Stimulated activated CD4-positive, alpha-beta T cell treated with anti-CD3 and anti-CD28 coated beads, Interleukin-2, amount 100 ng/mL, for 48 hours (primary cell): ENCODE results near the gene KLHDC8B.

Experiments used
- DNase-seq, 2 donors: peaks; one replicate each; pipeline ENCODE4 v3.0.0-alpha.2; 2020

Gene KLHDC8B

DNA sequence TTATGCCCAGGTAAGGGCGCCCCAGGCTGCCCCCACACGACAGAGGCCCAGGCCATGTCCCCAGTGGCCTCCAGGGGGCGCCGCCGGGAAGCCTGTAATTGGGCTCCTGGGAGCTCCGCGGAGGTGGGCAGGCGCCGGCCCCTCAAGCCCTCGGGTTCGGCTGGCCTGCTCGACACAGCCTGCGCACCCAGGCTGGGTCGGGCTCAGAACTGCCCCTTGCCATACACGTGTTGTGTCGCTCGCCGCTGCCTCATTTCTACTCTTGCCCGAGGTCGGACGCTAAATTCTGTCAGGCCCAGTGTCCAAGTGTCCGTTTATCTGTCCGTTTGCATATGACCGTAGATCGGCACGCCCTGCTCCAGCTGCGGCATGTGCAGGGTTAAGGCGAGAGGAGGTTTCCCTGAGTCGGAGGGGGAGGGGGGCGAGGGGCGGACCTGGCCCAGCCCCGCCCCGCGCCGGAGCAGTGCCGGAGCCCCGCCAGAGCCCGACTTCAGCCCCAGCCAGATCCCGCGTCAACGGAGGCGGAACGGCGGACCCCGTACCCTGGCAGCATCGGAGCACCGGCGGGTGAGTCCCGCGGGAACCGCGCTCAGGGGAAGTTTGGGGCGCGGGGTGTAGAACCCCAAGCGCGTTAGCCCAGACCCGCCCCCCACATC lies at the start of gene KLHDC8B:
Gene KLHDC8B, plus strand, starts transcription at position 480 of the 656 bp plus-strand sequence. CDS start 1,172 bp downstream, outside the sequence.
- DNase-seq: peak; percentile 87 to 92

DNA sequence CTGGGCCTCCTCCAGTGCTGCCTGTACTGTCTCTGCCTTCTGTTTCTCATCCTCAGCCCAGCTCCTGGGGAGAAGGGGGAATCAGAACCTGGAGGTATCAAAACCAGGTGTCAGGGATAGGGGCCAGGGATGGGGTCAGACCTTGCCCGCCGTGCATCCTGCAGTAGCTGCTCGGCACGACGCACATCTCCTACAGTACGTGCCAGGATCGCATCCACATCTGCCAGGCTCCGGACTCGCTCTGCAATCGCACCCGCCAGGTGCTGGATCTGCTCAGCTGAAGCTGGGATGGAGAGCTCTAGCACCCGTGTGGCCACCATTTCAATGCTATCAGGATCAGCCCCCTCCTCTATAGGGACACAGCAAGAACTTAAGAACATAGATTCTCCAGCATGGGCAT lies 49.4 kb upstream of the KLHDC8B start:
- DNase-seq: no peak

GRCh38 chr3:49122451-49122850 lies 48.9 kb upstream of the KLHDC8B start:
- DNase-seq: no peak

GRCh38 chr3:49122886-49123545 lies 48.4 kb upstream of the KLHDC8B start:
- DNase-seq: no peak

GRCh38 chr3:49123687-49124086 lies 47.7 kb upstream of the KLHDC8B start:
- no peak for DNase-seq

DNA sequence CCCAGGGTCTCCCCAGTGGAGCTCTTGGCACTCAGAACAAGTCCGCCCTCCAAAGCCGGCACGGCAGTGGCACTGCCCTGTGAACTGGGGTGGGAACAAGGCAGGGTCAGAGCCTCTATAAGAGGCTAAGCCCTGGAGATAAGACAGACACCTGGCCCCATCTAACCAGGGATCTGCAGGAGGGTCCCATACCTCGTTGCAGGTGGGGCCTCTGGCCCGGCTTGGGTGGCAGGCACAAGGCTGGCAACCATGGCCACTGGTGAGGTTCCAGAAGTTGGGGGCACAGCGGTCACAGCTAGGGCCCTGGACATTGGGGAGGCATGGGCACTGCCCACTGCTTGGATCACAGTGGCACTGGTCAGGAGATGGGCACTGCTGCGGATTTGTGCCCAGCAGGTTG lies 47.2 kb upstream of the KLHDC8B start:
- DNase-seq: no peak

DNA sequence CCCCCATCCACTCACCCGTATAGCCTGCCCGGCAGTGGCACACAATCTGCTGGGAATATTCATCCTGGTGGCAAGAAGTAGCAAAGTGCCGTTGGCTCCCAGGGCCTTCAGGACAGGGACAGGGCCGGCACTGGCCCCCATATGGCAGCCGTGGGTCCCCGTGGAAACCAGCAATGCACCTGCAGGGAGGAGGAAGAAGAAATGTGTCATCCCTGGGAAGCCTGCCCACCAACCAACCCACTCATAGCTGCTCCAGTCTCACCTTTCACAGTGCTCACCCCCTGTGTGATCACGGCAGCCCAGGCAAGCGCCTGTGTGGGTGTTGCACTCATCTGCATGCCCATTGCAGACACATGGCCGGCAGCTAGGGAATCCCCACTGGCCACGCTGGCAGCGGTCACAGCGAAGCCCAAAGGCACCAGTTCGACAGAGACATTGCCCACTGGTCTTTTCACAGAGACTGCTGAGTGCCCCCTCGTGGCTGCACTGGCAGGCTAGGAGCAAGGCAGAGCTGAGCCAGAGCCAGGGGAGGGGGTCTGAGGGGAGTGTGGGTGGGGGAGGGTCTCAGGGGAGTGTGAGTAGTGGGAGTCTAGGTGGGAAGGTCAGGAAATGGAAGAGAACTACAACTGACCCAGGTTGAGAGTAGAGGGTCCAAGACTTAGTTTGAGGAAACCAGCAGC lies 46.3 kb upstream of the KLHDC8B start:
- no peak for DNase-seq

GRCh38 chr3:49131040-49131439 lies 40.4 kb upstream of the KLHDC8B start:
- no peak for DNase-seq

DNA sequence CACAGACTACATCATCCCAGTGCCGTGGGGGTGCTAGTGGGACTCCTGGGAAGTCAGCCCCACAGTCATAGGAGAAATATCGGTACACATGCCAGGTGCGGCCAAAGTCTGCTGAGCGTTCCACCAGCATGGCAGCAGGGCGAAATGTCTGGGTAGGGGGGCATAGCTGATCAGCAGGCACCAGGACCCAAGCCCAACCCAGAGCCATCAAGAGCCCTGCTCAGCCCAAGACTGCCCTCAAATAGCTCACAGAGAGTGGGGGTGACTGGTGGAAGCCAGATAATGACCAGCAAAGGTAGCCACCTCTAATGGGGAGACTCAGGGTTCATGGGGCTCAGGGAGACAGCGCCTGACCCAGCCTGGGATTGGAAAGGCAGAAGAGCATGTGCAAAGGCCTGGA lies 39.8 kb upstream of the KLHDC8B start:
- no peak for DNase-seq

DNA sequence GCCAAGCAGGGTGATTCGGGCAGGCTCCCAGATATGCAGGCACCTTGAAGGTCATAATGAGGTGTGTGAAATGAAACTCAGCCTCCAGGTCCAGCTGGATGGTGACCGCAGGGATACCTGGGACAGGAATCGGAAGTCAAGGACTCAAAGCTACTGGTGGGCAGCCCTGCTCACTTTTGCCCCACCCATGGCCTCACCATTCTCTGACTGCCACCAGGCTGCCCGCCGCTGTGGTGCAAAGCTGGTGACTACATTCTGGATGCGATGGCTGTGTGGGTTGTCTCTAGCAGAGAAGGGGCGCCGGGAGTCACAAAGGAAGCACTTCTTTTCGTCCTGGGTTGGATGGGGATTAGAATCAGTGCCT lies 39.3 kb upstream of the KLHDC8B start:
- DNase-seq: no peak

DNA sequence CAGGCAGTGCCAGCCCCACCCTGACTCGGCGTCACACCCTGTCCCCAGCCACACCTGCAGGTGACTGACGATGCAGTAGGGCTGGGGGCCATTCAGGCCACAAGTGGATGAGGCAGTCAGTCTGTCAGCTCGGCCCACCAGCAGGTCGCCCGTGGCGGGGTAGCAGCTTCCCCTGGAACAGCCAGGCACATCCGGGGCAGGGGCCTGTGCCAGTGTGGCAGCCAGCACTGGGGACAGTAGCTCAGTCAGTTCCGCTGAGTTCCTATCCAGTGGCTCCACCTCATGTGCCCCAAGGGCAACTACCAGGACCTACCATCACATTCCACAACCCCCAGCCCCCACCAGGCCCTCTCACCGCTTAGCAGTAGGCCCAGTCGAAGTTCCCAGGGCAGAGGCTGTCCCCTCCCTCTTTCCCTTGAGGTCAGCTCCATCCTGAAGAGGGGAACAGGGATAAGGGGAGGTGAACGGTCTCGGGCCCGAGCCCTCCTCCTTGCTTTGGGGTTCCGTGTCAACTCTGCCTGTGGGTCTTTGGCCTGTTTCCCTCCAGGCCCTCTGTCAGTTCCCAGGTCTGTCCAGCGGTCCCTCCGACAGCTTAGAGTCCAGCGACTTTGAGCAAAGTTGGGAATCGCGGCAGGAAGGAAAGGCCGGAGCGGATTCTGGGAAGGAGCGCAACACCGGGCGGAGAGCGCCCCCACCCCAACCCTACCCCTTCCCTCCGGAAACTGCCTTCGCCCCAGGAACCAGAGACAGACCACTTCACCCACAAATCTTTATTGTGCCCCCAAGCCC lies 38.8 kb upstream of the KLHDC8B start, which contains the start of gene LAMB2:
Gene LAMB2, minus strand, starts transcription at position 614 of the 789 bp plus-strand sequence. Its CDS starts 183 bp downstream, at position 431.
- no peak for DNase-seq

DNA sequence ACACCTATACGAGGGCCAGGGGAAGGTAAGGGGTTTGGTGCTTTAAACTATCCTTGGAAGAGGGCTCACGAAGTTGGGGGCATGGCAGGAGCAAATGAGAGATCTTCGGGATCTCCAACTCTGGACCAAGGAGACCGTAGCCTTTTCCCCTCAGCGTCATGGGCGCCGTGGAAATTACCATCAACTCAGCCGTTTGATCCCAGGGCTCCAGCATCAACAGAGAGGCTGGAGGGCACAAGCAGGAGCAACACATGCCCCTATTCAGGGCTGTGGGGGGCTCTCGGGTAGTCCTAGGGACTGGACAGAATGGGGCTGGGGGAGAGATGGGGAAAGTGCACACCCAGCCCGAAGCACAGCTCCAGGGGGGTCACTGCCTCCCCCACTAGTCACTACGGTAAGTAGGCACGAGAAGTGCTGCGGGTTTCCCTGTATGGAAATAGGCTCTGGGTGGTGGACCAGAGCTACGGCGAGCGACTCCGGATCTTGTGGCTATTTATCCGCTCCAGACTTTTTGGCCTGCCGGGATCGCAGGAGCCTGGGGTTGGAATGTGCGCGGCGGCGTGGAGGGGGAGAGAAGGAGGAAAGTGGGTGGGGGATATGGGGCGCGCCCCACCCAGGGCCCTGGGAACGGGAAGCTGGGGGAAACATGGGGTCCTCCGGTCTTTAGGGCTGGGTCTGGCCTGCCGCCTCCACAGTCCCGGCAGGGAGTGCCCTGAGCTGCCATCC lies 38.0 kb upstream of the KLHDC8B start:
- DNase-seq: no peak

DNA sequence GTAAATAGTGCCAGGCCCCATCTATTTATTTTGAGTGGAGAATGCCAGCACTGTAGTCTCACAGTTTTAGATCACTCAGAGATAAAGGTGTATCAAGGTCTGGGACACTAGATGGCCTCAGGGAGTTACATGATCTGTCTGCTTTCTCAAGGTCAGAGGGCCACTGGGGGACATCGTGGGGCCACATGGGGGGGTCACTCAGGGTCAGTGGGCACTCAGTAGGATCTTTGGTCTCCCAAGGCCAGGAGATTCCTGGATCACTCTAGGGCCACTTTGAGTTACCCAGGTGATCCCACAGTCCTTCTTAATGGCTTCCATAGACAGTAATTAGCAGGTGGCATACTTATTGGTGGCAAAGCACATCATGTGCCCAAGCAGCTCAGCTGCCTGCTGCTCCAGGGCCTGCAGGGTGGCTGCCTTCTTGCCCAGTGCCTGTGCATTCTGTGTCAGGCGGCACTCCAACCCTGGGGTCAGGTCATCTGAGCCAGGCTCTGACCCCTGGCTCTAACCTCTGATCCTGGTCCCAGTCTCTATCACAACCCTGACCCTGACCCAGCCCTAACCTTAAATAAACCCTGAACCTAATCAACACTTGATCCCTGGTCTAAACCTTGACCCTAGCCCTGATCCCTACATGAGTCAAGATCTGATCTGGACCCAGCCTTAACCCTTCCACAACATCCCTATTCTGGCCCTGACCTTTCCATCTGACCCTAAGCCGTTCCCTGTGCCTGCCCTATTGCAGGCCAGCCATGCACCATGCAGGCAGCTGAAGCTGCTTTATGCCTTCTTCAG lies 36.7 kb upstream of the KLHDC8B start:
- DNase-seq: no peak

- DNase-seq: no peak
Observed at GRCh38 chr3:49135499-49135898, 35.9 kb upstream of the KLHDC8B start.

- no peak for DNase-seq
Observed at GRCh38 chr3:49140080-49140479, 31.3 kb upstream of the KLHDC8B start.

GRCh38 chr3:49148159-49148558 lies 23.2 kb upstream of the KLHDC8B start:
- DNase-seq: no peak

DNA sequence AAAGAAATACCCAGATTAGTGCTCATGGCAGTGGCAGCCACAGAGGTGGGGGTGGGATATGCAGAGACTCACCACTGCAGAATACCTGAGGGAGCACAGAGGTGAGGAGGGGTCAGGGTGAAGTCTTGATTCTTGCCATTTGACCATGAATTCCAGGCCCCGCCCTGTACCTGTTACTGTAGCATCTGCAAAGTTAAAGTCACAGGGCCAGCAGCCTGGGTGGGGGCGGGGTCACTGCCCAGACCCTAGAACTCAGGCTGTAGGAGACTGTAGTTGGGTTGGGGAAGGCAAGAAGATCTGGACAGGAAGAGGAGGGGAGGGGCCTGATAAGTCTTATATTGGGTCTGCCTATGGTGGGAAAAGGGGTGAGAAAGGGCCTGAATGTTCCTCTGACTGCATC lies 19.8 kb upstream of the KLHDC8B start:
- no peak for DNase-seq

DNA sequence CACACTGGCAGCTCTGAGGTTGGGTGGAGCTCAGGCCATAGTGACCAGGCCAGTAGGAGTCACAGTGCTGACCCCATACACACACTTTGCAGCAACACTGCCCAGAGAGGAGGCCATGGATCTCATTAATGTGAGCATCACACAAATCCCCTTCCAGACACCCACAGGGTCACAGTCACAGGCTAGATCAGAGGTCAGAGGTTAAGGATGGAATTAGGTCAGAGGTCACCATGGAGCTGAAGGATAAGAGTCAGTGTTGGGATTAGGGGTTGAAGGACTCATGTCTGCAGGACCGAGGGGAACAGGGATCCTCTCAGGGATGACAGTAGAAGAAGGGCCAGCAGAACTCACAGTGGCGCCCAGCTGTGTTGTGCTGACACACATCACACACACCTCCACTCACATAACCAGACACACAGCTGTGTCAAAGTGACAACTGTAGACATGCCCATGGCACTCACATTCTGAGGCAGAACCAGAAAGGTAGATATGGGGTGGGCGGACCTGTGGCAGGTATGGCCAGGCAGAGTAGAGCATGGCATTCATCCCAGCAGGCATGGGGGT lies 18.0 kb upstream of the KLHDC8B start:
- no peak for DNase-seq

- no peak for DNase-seq
Observed at GRCh38 chr3:49157289-49157688, 14.1 kb upstream of the KLHDC8B start.

DNA sequence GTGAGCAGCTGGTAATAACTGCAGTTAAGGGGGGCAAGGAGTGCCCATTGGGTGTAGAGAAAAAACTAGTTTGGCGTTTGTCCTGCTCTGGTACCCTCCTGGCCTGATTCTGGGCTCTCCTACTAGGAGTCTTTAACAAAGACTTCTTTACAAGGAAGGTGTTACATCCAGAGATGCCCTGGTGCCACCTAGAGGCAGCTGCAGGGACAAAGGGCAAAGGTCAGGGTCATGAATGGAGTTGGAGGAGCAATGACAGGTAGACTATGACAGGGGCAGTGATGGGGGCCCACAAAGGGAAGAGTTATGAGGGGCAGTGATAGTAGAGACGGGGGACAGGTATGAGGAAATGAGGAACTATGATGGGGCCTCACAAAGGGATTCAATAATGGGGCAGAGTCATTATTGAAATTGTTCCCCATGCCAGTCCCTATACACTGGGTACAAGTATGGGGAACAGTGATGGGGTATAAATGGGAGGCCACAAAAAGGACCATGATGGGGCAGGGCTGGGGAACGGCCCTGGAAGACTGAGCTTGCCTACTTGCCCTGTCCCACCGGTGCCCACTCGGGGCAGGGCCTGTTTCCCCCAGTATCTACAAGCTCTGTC lies 13.2 kb upstream of the KLHDC8B start:
- peak; percentile 48 to 49 for DNase-seq

- no peak for DNase-seq
Observed at GRCh38 chr3:49158792-49159191, 12.6 kb upstream of the KLHDC8B start.
